K562 (cell line): Measurements from ENCODE around the gene RCOR1. TPM values are rescaled to one million over a fixed set of nuclear protein-coding genes. Genes with fewer than 3 reads are reported as not detected.
A peak's percentile ranks its signal among the peaks of the same experiment; 100 is the strongest.

Source experiments
- CEBPB ChIP-seq: fragments of 450-650 bp; IDR thresholded peaks from 2 replicates; pipeline ENCODE4 v1.6.1; 2016; ENCODE audit warnings: missing genetic modification characterization, missing compliant biosample characterization
- CREB3 ChIP-seq: fragments of 450-650 bp; conservative IDR thresholded peaks from 2 replicates; pipeline ENCODE4 v1.6.1; 2016; ENCODE audit warnings: missing genetic modification characterization, low read depth, mild to moderate bottlenecking, missing compliant biosample characterization, moderate library complexity
- ELF1 ChIP-seq: fragments of 200-800 bp; sonication (Bioruptor generic); IDR thresholded peaks from 2 replicates; pipeline ENCODE4 v1.6.1; 2016; ENCODE audit warnings: missing genetic modification characterization, missing compliant biosample characterization
- EWSR1 ChIP-seq: fragments of 450-650 bp; IDR thresholded peaks from 2 replicates; pipeline ENCODE4 v1.6.1; 2018; ENCODE audit warnings: borderline replicate concordance, mild to moderate bottlenecking, low read depth, moderate library complexity; ENCODE audit not compliant: partially characterized antibody
- LARP7 ChIP-seq: fragments of 450-650 bp; IDR thresholded peaks from 2 replicates; pipeline ENCODE4 v1.6.1; 2016
- MAFF ChIP-seq: IDR thresholded peaks from 2 replicates; pipeline ENCODE4 v1.6.1; 2012; ENCODE audit warnings: low read length, improper control_type of control experiment
- NFIC ChIP-seq: fragments of 450-650 bp; IDR thresholded peaks from 2 replicates; pipeline ENCODE4 v1.6.1; 2017; ENCODE audit warnings: mild to moderate bottlenecking, inconsistent platforms
- NFYB ChIP-seq: IDR thresholded peaks from 2 replicates; pipeline ENCODE4 v1.6.1; 2011; ENCODE audit warnings: mild to moderate bottlenecking, moderate library complexity; ENCODE audit not compliant: insufficient read length; ENCODE audit errors: extremely low read depth
- SPI1 ChIP-seq: IDR thresholded peaks from 2 replicates; pipeline ENCODE4 v1.6.1; 2011; ENCODE audit warnings: low read depth, low read length, control low read depth, borderline replicate concordance
- TEAD2 ChIP-seq: fragments of 450-650 bp; IDR thresholded peaks from 2 replicates; pipeline ENCODE4 v1.6.1; 2016; ENCODE audit warnings: missing genetic modification characterization, control low read depth, missing compliant biosample characterization
- THRAP3 ChIP-seq: fragments of 450-650 bp; IDR thresholded peaks from 2 replicates; pipeline ENCODE4 v1.6.1; 2016; ENCODE audit warnings: mild to moderate bottlenecking, inconsistent platforms, borderline replicate concordance
- polyA plus RNA-seq, 8 experiments: library from polyadenylated mRNA; depleted of rRNA in 4 of 8; stranded (reverse) in 5 of 8; unstranded in 3 of 8; fragments of >200 nt; fragmentation: Nextera tagmentation in 2 of 8; fragmentation: Illumina TruSeq in 1 of 8; extraction: Ambion mirVana in 2 of 8; extraction: Trizol in 1 of 8; gene quantifications; 2 replicates each; pipeline versions ENCODE4 v1.2.1 to v1.2.3, GENCODE V29; 2011 to 2014; ENCODE audit warnings: inconsistent platforms in 1 of 8, missing spikeins in 1 of 8
- total RNA-seq, 7 experiments: library from RNA; depleted of rRNA in 6 of 7; stranded (reverse); fragments of >200 nt in 6 of 7; fragmentation: Illumina TruSeq in 2 of 7; extraction: Trizol in 2 of 7; gene quantifications; 2 replicates each; pipeline versions ENCODE4 v1.2.1 to v1.2.3, GENCODE V29; 2011 to 2021; ENCODE audit warnings: low replicate concordance in 1 of 7
- TF ChIP-seq, protein P1 (sequence below), 2 experiments: fragments of 450-650 bp; IDR thresholded peaks; 2 replicates each; pipeline ENCODE4 v1.6.1; 2016; ENCODE audit warnings: mild to moderate bottlenecking in 2 of 2, borderline replicate concordance in 1 of 2, low read depth in 1 of 2, moderate library complexity in 1 of 2
- TF ChIP-seq, protein P2 (sequence below), 2 experiments: fragments of 450-650 bp; IDR thresholded peaks; 2 replicates each; pipeline ENCODE4 v1.6.1; 2016

The RCOR1 gene
- total and polyA plus RNA-seq, 9 of the 15 experiments (the other 6 are each of a cell fraction or from before 2014, with no cell fraction given) = 8.5 to 47.9 (median 20.9) TPM

GRCh38 chr14:102778338-102779083 lies 186.1 kb downstream of the RCOR1 start (continued):
- TF ChIP-seq, protein P1, sequence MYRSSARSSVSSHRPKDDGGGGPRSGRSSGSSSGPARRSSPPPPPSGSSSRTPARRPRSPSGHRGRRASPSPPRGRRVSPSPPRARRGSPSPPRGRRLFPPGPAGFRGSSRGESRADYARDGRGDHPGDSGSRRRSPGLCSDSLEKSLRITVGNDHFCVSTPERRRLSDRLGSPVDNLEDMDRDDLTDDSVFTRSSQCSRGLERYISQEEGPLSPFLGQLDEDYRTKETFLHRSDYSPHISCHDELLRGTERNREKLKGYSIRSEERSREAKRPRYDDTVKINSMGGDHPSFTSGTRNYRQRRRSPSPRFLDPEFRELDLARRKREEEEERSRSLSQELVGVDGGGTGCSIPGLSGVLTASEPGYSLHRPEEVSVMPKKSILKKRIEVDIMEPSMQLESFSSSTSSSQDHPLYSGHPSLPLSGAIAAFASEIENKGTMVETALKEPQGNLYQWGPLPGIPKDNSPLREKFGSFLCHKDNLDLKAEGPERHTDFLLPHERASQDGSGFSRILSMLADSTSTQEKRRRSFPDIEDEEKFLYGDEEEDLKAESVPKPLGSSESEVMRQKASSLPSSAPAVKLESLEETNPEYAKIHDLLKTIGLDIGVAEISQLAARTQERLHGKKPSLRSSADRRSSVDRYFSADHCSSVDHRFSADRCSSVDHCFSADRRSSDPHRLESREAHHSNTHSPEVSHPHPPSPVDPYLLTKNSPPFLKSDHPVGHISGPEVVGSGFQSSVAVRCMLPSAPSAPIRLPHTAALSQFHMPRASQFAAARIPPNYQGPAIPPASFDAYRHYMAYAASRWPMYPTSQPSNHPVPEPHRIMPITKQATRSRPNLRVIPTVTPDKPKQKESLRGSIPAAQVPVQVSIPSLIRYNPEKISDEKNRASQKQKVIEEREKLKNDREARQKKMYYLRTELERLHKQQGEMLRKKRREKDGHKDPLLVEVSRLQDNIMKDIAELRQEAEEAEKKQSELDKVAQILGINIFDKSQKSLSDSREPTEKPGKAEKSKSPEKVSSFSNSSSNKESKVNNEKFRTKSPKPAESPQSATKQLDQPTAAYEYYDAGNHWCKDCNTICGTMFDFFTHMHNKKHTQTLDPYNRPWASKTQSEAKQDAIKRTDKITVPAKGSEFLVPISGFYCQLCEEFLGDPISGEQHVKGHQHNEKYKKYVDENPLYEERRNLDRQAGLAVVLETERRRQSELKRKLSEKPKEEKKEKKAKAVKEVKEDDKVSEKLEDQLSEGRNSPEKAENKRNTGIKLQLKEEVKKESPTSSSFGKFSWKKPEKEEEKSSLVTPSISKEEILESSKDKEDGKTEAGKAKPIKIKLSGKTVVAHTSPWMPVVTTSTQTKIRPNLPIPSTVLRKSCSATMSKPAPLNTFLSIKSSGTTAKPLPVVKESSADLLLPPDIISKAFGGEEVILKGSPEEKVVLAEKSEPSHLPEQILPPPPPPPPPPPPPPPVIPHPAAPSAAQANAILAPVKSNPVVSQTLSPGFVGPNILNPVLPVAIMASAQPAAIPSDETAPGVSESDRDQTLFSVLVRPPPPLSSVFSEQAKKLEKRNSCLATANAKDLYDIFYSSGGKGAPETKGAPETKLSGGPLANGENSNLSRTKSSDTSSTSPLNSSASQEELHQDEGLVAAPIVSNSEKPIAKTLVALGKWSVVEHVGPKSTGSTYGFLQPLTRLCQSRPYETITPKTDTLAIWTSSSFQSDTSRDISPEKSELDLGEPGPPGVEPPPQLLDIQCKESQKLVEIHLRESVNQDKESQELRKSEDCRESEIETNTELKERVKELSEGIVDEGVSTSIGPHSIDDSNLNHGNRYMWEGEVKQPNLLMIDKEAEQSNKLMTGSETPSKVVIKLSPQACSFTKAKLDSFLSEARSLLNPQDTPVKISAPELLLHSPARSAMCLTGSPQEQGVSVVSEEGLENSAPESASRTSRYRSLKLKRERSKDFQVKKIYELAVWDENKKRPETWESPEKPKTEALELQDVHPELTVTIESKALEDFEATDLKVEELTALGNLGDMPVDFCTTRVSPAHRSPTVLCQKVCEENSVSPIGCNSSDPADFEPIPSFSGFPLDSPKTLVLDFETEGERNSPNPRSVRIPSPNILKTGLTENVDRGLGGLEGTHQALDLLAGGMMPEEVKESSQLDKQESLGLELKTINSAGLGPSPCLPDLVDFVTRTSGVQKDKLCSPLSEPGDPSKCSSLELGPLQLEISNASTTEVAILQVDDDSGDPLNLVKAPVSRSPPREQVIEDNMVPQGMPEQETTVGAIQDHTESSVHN (IDR thresholded peaks at IDR 0.05; ENCODE audit: borderline replicate concordance in 1 of 2, low read depth in 1 of 2) = no peak
- TF ChIP-seq MAFF (no peak), NFYB (no peak), SPI1 (no peak), EWSR1 (no peak), TEAD2 (no peak), CEBPB (no peak), CREB3 (tag) (no peak), ELF1 (tag) (no peak), LARP7 (no peak), THRAP3 (no peak), NFIC (no peak)
- TF ChIP-seq, protein P2, sequence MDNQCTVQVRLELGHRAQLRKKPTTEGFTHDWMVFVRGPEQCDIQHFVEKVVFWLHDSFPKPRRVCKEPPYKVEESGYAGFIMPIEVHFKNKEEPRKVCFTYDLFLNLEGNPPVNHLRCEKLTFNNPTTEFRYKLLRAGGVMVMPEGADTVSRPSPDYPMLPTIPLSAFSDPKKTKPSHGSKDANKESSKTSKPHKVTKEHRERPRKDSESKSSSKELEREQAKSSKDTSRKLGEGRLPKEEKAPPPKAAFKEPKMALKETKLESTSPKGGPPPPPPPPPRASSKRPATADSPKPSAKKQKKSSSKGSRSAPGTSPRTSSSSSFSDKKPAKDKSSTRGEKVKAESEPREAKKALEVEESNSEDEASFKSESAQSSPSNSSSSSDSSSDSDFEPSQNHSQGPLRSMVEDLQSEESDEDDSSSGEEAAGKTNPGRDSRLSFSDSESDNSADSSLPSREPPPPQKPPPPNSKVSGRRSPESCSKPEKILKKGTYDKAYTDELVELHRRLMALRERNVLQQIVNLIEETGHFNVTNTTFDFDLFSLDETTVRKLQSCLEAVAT (IDR thresholded peaks at IDR 0.05) = 0 out of 4 replicates have a peak, but pooled peaks of 1 of the 2 experiments have one; percentile 27
